BJ (cell line): ENCODE results near the gene RPL29. TPM values are rescaled to one million over a fixed set of nuclear protein-coding genes. Genes with fewer than 3 reads are reported as not detected.

ENCODE experiments used
- CTCF ChIA-PET: fragments of 350-600 bp; formaldehyde crosslinking; extraction: SDS; loops from one replicate; lab custom pipeline; 2021; ENCODE audit warnings: antibody characterized with exemption, inconsistent platforms; lab: Yijun Ruan, JAX
- POLR2A ChIA-PET: fragments of 300-600 bp; sonication (Branson Sonifier 250); formaldehyde crosslinking; extraction: SDS; loops from one replicate; lab custom pipeline; 2021; ENCODE audit warnings: antibody characterized with exemption; lab: Charles Lee
- DNase-seq: peaks from one replicate; pipeline ENCODE4 v3.0.0-alpha.2; 2011; ENCODE audit warnings: low read depth
- H3K27me3 ChIP-seq: 2 replicates; pipeline ENCODE4 v1.6.0; 2011; ENCODE audit warnings: low read length; ENCODE audit not compliant: control insufficient read depth, insufficient read depth
- H3K36me3 ChIP-seq: 2 replicates; pipeline ENCODE4 v1.5.1; 2011; ENCODE audit warnings: low read length; ENCODE audit not compliant: control insufficient read depth, insufficient read depth
- H3K4me3 ChIP-seq: 2 replicates; pipeline ENCODE4 v1.5.1; 2011; ENCODE audit warnings: low read depth, mild to moderate bottlenecking, control low read depth, low read length
- polyA plus RNA-seq: library from polyadenylated mRNA; depleted of rRNA; stranded (reverse); fragments of >200 nt; gene quantifications from 2 replicates; pipeline ENCODE4 v1.2.3, GENCODE V29; 2011
- TF ChIP-seq, protein P1 (sequence below): IDR thresholded peaks from 2 replicates; pipeline ENCODE4 v1.5.1; 2011; ENCODE audit warnings: low read depth, mild to moderate bottlenecking, control low read depth, inconsistent platforms, low read length, moderate library complexity; ENCODE audit not compliant: insufficient read depth

The RPL29 gene
- polyA plus RNA-seq, 1 experiment: 2,324 TPM

DNA sequence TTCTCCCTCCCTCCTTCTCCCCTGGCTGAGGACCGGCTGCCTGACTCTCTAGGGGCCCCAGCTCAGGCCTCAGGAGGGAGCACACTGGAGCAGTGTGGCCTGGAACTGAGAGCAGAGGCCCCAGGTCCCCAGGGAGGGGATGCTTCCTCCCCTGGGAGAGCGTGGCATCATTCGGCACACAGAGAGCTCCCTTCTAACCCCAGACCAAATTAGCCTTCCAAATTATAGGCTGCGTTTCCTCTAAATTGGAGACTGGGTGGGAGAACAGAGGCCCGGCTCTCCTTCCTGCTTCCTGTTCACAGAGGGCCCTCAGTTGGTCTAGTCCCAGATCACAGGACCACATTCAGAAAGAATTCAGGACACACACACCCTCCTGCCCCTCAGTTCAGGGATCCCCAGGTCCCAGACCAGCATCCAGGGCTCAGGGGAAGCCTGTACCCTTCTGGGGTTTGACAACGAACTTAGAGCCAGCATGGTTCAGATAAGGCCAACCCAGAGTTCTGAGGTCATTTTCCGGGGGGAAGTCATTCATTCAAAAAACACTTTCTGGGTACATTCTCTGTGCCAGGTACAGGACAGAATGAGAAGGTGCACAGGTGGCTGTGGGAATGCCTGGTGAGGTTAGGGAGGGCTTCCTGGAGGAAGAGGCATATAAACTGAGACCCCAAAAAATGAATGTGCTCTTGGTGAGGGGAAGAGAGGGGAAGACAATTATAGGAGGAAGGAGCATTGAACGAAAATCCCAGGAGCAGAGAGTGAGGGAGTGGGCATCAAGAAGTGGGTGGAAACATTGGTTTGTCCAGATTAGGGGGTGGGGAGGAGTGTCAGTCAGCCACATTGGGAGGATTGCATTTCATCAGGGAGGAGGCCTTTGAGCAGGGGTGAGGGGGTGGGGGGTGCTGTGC lies 28.4 kb upstream of the RPL29 start:
- ChIA-PET CTCF (interaction anchor here (0.9 to 1.8 kb wide), 5 partner anchors 14 to 99 kb away, joined by 3 to 7 read pairs (median 4); no protein-coding TSS in a partner anchor), POLR2A (no interaction called here)
- TF ChIP-seq, protein P1, sequence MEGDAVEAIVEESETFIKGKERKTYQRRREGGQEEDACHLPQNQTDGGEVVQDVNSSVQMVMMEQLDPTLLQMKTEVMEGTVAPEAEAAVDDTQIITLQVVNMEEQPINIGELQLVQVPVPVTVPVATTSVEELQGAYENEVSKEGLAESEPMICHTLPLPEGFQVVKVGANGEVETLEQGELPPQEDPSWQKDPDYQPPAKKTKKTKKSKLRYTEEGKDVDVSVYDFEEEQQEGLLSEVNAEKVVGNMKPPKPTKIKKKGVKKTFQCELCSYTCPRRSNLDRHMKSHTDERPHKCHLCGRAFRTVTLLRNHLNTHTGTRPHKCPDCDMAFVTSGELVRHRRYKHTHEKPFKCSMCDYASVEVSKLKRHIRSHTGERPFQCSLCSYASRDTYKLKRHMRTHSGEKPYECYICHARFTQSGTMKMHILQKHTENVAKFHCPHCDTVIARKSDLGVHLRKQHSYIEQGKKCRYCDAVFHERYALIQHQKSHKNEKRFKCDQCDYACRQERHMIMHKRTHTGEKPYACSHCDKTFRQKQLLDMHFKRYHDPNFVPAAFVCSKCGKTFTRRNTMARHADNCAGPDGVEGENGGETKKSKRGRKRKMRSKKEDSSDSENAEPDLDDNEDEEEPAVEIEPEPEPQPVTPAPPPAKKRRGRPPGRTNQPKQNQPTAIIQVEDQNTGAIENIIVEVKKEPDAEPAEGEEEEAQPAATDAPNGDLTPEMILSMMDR: no peak

GRCh38 chr3:52023101-52023770 lies 27.5 kb upstream of the RPL29 start:
- ChIA-PET CTCF (interaction anchor here (0.9 to 1.7 kb wide), 5 partner anchors 15 to 100 kb away, joined by 3 to 7 read pairs (median 3); no protein-coding TSS in a partner anchor), POLR2A (no interaction called here)
- H3K4me3 ChIP-seq: no peak overlapping the region
- TF ChIP-seq, protein P1: no peak
- H3K27me3 ChIP-seq: no peaks in the 10 kb centered on the region
- DNase-seq: no peak
- no peaks in the 10 kb centered on the region for H3K36me3 ChIP-seq

More for the DNA sequence above, 28.4 kb upstream of the RPL29 start:
- no peak overlapping the region for H3K4me3 ChIP-seq
- no peaks in the 10 kb centered on the region for H3K36me3 ChIP-seq
- no peaks in the 10 kb centered on the region for H3K27me3 ChIP-seq
- DNase-seq: no peak

DNA sequence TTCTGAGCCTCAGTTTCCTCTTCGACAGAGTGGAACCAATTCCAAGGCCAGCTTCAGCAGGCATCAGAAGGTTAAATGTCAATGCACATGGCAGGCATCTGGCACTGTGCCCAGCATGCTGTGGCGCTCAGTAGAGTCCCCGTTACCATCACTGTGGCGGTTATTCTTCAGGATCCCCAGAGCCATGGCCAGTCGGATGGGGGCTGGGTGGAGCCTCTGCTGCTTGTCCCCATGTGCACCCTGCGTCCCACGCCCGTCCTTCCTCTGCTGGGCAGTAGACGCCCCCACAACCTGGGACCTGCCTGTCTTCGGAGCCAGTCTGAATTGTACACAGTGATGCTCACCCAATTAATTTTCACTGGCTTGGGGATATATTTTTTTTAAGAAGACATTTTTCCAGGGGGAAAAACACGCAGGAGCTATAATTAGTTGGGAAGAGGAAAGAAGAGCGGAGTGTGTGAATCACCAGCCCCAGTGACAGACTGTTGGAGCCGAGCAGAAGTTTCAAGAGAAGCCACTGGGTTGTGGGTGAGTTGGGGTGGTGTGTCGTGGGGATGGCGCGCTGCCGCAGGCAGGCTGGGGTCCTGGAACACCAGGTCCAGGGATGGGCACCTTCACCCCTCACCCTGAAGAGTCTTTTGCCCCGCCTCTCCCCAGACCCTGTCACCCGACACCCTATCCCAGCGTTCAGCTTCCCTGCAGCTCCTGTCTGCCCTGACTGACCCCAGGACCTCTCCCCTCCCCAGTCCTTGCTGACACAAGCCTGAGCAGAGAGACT lies 26.8 kb upstream of the RPL29 start:
- no peak for DNase-seq
- Histone ChIP-seq H3K36me3 (no peaks in the 10 kb centered on the region), H3K4me3 (no peak overlapping the region), H3K27me3 (no peaks in the 10 kb centered on the region)
- ChIA-PET POLR2A (no interaction called here), CTCF (interaction anchor here (1.0 to 1.7 kb wide), 4 partner anchors 15 to 100 kb away, joined by 3 to 7 read pairs (median 5); no protein-coding TSS in a partner anchor)
- TF ChIP-seq, protein P1: no peak

DNA sequence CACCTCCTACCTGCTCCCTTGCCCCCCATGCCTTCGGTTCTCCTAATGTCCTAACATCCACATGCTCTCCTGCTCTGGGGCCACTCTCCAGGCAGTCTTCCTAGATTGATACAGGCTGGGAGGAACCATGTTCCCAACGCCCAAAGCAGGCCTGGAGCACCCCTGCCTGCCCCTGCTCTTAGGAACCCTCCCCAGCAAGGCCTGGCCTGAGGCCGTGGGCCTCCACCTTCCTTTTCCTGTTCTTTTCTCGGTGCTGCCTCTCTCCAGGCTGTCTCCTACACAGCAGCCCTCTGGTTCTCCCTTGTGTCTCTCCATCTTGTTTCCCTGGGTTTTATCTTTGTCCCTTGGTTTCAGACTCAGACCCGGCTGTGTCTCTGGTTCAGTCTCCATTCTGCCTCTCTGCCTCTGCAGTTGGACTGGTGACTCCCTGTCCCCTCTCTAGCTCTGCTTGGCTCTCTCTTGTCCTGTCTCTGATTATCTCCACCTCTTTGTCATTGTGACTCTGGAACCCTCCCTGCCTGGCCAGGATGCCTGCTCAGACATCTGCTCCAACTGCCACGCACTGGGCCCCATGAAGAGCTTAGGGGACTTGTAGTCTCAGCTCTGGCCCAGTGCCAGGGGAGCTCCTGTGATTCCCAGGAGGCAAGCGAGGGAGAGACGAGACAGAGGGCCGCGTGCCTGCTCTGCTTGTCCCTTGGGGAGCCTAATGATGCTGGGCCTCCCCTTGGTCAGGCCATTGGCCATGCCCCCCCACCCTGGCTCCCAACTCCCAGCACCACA lies 26.0 kb upstream of the RPL29 start:
- no peak for DNase-seq
- TF ChIP-seq, protein P1: no peak
- Histone ChIP-seq H3K27me3 (no peaks in the 10 kb centered on the region), H3K36me3 (no peaks in the 10 kb centered on the region), H3K4me3 (no peak overlapping the region)
- POLR2A ChIA-PET: interaction anchor here (0.6 kb wide), 1 partner anchor 87 kb away, joined by 3 read pairs; no protein-coding TSS in a partner anchor
- CTCF ChIA-PET: interaction anchor here (1.0 to 1.9 kb wide), 5 partner anchors 18 to 121 kb away, joined by 3 to 7 read pairs (median 4); no protein-coding TSS in a partner anchor
